ENCODE results near the gene EHD4. TPM values are rescaled to one million over a fixed set of nuclear protein-coding genes. Genes with fewer than 3 reads are reported as not detected.

EHD4 gene
- total and polyA plus RNA-seq, 2 donors (not counting 1 experiment from before 2014, with no cell fraction given): 19.3 to 22.0 TPM

DNA sequence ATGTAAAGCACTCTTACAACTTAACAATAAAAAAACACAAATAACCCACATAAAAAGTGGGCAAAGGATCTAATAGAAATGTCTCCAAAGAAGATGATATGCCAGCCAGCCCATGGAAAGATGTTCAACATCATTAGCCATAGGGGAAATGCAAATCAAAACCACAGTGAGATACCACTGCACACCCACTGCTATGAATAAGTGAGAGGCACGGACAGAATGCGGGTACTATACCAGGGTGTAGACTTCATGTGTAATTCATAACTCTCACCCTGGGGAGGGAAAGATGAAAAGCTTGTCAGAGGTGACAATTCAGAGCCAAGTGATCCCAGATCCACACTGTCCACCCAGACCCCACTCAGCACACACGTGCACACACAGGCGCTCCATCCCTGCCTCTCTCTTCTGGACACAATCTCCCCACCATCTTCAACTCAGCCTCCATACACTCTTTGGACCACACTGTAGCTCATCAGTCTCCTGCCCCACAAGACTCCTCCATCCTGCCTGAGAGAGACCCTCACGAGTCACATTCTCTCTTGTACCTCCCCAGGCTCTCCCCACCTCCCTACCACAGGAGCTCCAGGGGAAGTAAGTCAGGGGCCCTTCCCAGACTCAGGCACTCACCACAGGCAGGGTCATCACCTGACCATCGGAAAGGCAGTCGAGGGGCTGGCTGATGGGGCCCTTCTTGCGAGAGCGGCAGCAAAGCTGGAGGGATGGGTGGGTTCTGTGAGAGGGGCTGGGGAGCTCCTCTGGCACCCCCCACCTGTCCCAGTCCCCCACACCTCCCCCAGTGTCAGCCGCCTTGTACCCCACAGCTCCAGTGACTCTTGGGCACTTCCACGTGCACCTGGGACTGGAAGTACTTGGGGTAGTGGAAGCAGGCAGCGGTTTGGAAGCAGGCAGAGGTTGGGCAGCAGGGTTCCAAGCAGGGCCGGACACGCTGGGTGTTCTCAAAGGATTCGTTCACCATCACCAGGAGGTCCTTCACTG lies 27.2 kb upstream of the EHD4 start:
- Histone ChIP-seq H3K27ac (ENCODE audit: insufficient read depth, low read length) (no peak overlapping the region), H3K36me3 (ENCODE audit: control insufficient read depth, insufficient read depth, low read length) (no peaks in the 10 kb centered on the region), H3K9me3 (ENCODE audit: control insufficient read depth, insufficient read depth, low read depth, low read length) (no peaks in the 10 kb centered on the region), H3K4me1 (ENCODE audit: control insufficient read depth, extremely low read depth, insufficient read depth, low read length) (no peaks in the 10 kb centered on the region), H3K4me2 (ENCODE audit: extremely low read depth, insufficient read depth, low read length) (no peak overlapping the region), H3K79me2 (ENCODE audit: control insufficient read depth, insufficient read depth, low read length) (no peaks in the 10 kb centered on the region), H3K9ac (ENCODE audit: insufficient read depth, low read length) (no peak overlapping the region), H4K20me1 (ENCODE audit: control insufficient read depth, extremely low read depth, insufficient read depth, low read length) (no peaks in the 10 kb centered on the region), H3K4me3 (replicated peaks in 1 of 4; ENCODE audit: control extremely low read depth in 1 of 4, insufficient read depth in 1 of 4, low read depth in 3 of 4, low read length in 4 of 4) (no peak overlapping the region), H2AFZ (ENCODE audit: low read length) (no peak overlapping the region), H3K27me3 (ENCODE audit: control insufficient read depth, insufficient read depth, low read length) (peaks cover 20% of the 10 kb centered on the region)
- TF ChIP-seq, protein P1, sequence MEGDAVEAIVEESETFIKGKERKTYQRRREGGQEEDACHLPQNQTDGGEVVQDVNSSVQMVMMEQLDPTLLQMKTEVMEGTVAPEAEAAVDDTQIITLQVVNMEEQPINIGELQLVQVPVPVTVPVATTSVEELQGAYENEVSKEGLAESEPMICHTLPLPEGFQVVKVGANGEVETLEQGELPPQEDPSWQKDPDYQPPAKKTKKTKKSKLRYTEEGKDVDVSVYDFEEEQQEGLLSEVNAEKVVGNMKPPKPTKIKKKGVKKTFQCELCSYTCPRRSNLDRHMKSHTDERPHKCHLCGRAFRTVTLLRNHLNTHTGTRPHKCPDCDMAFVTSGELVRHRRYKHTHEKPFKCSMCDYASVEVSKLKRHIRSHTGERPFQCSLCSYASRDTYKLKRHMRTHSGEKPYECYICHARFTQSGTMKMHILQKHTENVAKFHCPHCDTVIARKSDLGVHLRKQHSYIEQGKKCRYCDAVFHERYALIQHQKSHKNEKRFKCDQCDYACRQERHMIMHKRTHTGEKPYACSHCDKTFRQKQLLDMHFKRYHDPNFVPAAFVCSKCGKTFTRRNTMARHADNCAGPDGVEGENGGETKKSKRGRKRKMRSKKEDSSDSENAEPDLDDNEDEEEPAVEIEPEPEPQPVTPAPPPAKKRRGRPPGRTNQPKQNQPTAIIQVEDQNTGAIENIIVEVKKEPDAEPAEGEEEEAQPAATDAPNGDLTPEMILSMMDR (conservative IDR thresholded peaks at IDR 0.05 in 1 of 2, IDR thresholded peaks at IDR 0.05 in 1 of 2; ENCODE audit: low read depth in 1 of 2, low read length in 2 of 2): no peak
- TF ChIP-seq EZH2 (IDR thresholded peaks at IDR 0.05; ENCODE audit: low read length, missing control alignments): no peak
- no peak for DNase-seq (ENCODE audit: low read depth in 2 of 2)

DNA sequence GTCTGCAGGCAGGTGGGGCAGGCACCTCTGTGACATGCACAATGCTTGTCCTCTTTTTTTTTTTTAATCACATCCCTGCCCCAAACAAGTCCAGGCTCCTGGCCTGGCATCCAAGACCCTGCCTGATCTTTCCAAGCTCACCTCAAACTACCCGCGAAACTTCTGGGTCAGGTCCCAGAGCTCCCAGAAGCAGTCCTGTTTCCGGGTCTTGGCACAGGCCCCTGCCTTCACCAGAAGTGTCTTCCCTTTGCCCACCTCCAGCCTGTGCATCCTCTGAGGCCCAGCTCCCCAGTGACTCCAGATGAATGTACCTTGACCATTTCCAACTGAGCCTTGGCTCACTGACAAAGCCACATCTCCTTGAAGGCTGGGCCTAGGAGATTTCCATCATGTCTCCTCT lies 25.5 kb upstream of the EHD4 start:
- no peaks in the 10 kb centered on the region for H3K4me1 ChIP-seq (ENCODE audit: control insufficient read depth, extremely low read depth, insufficient read depth, low read length)

More for the DNA sequence above, 25.5 kb upstream of the EHD4 start:
- no peak overlapping the region for H3K27ac ChIP-seq (ENCODE audit: insufficient read depth, low read length)
- H3K4me3 ChIP-seq (replicated peaks in 1 of 4; ENCODE audit: control extremely low read depth in 1 of 4, insufficient read depth in 1 of 4, low read depth in 3 of 4, low read length in 4 of 4): no peak overlapping the region
- no peaks in the 10 kb centered on the region for H3K9me3 ChIP-seq (ENCODE audit: control insufficient read depth, insufficient read depth, low read depth, low read length)
- no peak overlapping the region for H3K4me2 ChIP-seq (ENCODE audit: extremely low read depth, insufficient read depth, low read length)
- H2AFZ ChIP-seq (ENCODE audit: low read length): no peak overlapping the region
- no peak for DNase-seq (ENCODE audit: low read depth in 2 of 2)
- peaks cover 20% of the 10 kb centered on the region for H3K27me3 ChIP-seq (ENCODE audit: control insufficient read depth, insufficient read depth, low read length)
- no peak overlapping the region for H3K9ac ChIP-seq (ENCODE audit: insufficient read depth, low read length)
- H4K20me1 ChIP-seq (ENCODE audit: control insufficient read depth, extremely low read depth, insufficient read depth, low read length): no peaks in the 10 kb centered on the region
- H3K79me2 ChIP-seq (ENCODE audit: control insufficient read depth, insufficient read depth, low read length): no peaks in the 10 kb centered on the region
- no peak for TF ChIP-seq EZH2 (IDR thresholded peaks at IDR 0.05; ENCODE audit: low read length, missing control alignments)
- TF ChIP-seq, protein P1 (conservative IDR thresholded peaks at IDR 0.05 in 1 of 2, IDR thresholded peaks at IDR 0.05 in 1 of 2; ENCODE audit: low read depth in 1 of 2, low read length in 2 of 2): no peak
- no peaks in the 10 kb centered on the region for H3K36me3 ChIP-seq (ENCODE audit: control insufficient read depth, insufficient read depth, low read length)

Data from fibroblast of lung (primary cell).